Placental epithelial cell (primary cell): Measurements from ENCODE around the gene ATP8B2. TPM values are rescaled to one million over a fixed set of nuclear protein-coding genes. Genes with fewer than 3 reads are reported as not detected.

Experiments used
- small RNA-seq: library from RNA; depleted of rRNA; stranded (forward); fragments of <200 nt; gene quantifications from one replicate; pipeline ENCODE3, GENCODE V24; 2012
- total RNA-seq: library from RNA; depleted of rRNA; stranded (reverse); fragments of >200 nt; gene quantifications from 2 replicates; pipeline ENCODE4 v1.2.3, GENCODE V29; 2012

Gene ATP8B2, protein sequence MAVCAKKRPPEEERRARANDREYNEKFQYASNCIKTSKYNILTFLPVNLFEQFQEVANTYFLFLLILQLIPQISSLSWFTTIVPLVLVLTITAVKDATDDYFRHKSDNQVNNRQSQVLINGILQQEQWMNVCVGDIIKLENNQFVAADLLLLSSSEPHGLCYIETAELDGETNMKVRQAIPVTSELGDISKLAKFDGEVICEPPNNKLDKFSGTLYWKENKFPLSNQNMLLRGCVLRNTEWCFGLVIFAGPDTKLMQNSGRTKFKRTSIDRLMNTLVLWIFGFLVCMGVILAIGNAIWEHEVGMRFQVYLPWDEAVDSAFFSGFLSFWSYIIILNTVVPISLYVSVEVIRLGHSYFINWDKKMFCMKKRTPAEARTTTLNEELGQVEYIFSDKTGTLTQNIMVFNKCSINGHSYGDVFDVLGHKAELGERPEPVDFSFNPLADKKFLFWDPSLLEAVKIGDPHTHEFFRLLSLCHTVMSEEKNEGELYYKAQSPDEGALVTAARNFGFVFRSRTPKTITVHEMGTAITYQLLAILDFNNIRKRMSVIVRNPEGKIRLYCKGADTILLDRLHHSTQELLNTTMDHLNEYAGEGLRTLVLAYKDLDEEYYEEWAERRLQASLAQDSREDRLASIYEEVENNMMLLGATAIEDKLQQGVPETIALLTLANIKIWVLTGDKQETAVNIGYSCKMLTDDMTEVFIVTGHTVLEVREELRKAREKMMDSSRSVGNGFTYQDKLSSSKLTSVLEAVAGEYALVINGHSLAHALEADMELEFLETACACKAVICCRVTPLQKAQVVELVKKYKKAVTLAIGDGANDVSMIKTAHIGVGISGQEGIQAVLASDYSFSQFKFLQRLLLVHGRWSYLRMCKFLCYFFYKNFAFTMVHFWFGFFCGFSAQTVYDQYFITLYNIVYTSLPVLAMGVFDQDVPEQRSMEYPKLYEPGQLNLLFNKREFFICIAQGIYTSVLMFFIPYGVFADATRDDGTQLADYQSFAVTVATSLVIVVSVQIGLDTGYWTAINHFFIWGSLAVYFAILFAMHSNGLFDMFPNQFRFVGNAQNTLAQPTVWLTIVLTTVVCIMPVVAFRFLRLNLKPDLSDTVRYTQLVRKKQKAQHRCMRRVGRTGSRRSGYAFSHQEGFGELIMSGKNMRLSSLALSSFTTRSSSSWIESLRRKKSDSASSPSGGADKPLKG
- 12.8 and 16.9 TPM in 2 replicates for total RNA-seq

GRCh38 chr1:154324669-154325582 is at the start of gene ATP8B2:
ATP8B2 (plus strand) TSS chr1:154325525; CDS start chr1:154328142, 2,617 bp downstream.

DNA sequence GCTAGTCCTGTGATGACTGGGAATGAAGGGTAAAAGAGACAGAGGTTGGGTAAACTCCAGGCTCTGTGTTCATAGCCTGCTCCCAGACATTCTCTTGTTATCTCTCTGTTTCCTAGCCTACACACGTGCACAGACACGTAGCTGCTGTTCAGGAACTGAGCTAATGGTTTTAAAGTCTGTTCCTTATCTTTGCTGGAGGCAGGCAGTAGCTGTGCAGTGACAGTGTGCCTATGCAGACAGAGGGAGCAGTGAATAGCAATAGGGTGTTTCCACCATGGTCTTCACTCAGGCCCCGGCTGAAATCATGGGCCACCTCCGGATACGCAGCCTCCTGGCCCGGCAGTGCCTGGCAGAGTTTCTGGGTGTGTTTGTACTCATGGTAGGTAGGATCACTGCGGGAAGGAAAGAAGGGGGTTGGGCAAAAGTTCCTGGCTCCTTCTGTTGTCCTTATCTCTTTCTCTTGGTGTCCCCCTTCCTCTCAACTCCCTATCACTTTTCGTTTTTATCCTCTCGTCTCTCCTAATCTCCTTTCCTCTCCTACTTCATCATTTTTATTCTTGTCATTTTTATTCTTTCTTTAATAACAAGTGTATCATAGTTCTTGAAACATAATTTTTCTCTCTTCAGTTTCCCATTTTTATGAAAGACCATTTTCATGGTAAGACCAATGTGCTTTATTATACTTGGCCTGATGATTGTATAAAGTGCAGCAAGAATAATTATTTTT is 4.3 kb upstream of the ATP8B2 start, which contains the start of gene AQP10:
AQP10 (plus strand) TSS at position 212 of the 727 bp plus-strand sequence; CDS start at position 275, 63 bp downstream.

Small RNA genes within 50 kb of the gene (small RNA-seq; reads per million reads assigned to genes)
- not detected for gene RF00273
- gene RNU6-121P, result not detected
- not detected for gene RNU6-239P
- not detected for gene RNU7-57P

Other genes starting within 250 kb of the ATP8B2 start
- under 0.01 TPM in 1 of 2 replicates, not detected in the other for gene NUP210L, start 170.5 kb upstream of the ATP8B2 start, total RNA-seq
- gene TPM3, start 133.4 kb upstream of the ATP8B2 start, total RNA-seq, result 163 and 386 TPM in 2 replicates
- gene CFAP141, start 119.2 kb upstream of the ATP8B2 start, total RNA-seq, result not detected in 2 replicates
- gene UBAP2L, start 104.6 kb upstream of the ATP8B2 start, total RNA-seq, result 73.8 and 101 TPM in 2 replicates
- 57.3 and 135 TPM in 2 replicates for gene HAX1, start 52.9 kb upstream of the ATP8B2 start, total RNA-seq
- gene AQP10, start 4.4 kb upstream of the ATP8B2 start, total RNA-seq, result not detected in 2 replicates
- gene IL6R, start 79.8 kb downstream of the ATP8B2 start, total RNA-seq, result 3.1 and 5.5 TPM in 2 replicates
- gene TDRD10, start 176.7 kb downstream of the ATP8B2 start, total RNA-seq, result not detected in 2 replicates
- gene SHE, start 176.9 kb downstream of the ATP8B2 start, total RNA-seq, result under 0.01 TPM in 2 replicates
- gene UBE2Q1, start 233.1 kb downstream of the ATP8B2 start, total RNA-seq, result 22.1 and 27.5 TPM in 2 replicates
- under 0.01 and 0.22 TPM in 2 replicates for gene CHRNB2, start 242.3 kb downstream of the ATP8B2 start, total RNA-seq